GM21381 (cell line): ENCODE measurements around the gene ANGPTL3.

Source experiments
- ATAC-seq: cut with Tn5 transposase; IDR thresholded peaks from one replicate; pipeline ENCODE4 v1.9.1; 2021; ENCODE audit warnings: mild to moderate bottlenecking, moderate library complexity; ENCODE audit not compliant: unreplicated experiment

Gene ANGPTL3

GRCh38 chr1:62625415-62625814 is 28.1 kb downstream of the ANGPTL3 start:
- ATAC-seq = peak; percentile 47

GRCh38 chr1:62628506-62628905 is 31.2 kb downstream of the ANGPTL3 start:
- ATAC-seq = no peak

- ATAC-seq = no peak
Observed at GRCh38 chr1:62637392-62638105, 40.2 kb downstream of the ANGPTL3 start.

GRCh38 chr1:62643283-62643682 is 46.0 kb downstream of the ANGPTL3 start:
- ATAC-seq = no peak

GRCh38 chr1:62652387-62652786 is 55.1 kb downstream of the ANGPTL3 start:
- ATAC-seq = no peak

- no peak for ATAC-seq
Observed at GRCh38 chr1:62654744-62655143, 57.4 kb downstream of the ANGPTL3 start.
